ENCODE measurements around the gene PHLDB1.

Gene PHLDB1

DNA sequence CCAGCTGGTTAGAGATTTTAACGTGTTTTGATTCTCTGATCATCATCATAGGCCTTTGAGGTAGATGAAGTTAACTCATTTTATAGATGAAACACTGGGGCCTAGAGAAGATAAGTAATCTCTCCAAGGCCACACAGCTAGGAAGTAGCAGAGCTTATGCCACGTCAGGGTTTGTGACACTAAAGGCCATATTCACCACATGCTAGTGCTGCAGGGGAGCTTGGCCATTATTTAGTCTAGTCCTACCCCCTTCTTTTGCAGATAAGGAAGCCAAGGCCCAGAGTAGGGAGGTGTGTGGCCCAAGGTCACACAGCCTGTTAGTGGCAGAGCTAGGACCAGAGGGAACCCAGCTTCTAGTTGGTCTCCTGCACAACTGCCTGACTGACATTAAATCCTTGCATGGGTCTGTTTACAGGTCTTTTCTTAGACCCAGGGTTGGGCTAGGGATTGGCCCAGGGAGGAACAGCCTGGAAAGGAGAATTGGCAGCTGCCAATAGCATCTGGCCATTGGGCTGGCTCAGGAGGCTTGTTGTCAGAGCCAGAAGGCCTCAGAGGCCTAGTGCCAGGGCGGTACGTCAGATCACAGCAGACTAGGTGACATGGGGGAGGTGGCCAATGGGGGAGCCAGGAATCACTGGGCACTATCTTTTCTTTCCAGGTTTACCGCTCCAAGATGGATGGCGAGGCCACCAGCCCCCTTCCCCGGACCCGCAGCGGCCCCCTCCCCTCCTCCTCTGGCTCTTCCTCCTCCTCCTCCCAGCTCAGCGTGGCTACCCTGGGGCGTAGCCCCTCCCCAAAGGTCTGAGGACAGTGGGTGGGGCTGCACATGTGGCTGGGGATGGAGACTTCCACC is 36.0 kb downstream of the PHLDB1 start:
- TF ChIP-seq CTCF (IDR thresholded peaks at IDR 0.05; ENCODE audit: insufficient read depth, missing control alignments), result no peak
- FAIRE-seq (no peak), DNase-seq (ENCODE audit: insufficient read length, low spot score) (no peak)

- no peak for DNase-seq (ENCODE audit: insufficient read length, low spot score)
- no peak for TF ChIP-seq CTCF (IDR thresholded peaks at IDR 0.05; ENCODE audit: insufficient read depth, missing control alignments)
- no peak for FAIRE-seq
These were observed 36.6 kb downstream of the PHLDB1 start for GRCh38 chr11:118643995-118644345.

DNA sequence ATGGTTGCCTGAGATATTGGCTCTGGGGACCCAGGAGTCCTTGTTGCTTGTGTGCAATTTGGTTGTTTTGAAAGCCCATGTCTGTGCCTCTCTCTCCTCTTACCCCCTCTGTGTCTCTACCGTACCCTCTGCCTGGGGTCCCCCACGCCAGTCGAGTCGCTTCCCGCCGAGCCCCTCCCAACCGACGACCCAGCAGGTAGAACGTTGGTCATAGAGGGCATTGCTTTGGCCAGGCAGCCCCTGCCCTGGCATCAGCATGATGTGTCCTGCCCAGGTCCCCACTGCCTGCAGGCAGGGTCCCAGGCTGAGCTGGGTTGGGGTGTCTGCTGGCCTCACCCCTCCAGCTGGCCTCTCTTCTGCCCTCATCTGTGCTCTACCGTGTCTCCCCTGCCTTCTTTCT is 37.1 kb downstream of the PHLDB1 start:
- FAIRE-seq, result no peak
- TF ChIP-seq CTCF (IDR thresholded peaks at IDR 0.05; ENCODE audit: insufficient read depth, missing control alignments), result no peak
- DNase-seq (ENCODE audit: insufficient read length, low spot score), result no peak

GRCh38 chr11:118645066-118645715 is 37.8 kb downstream of the PHLDB1 start:
- FAIRE-seq, result no peak
- TF ChIP-seq CTCF (IDR thresholded peaks at IDR 0.05; ENCODE audit: insufficient read depth, missing control alignments), result no peak
- DNase-seq (ENCODE audit: insufficient read length, low spot score), result no peak

DNA sequence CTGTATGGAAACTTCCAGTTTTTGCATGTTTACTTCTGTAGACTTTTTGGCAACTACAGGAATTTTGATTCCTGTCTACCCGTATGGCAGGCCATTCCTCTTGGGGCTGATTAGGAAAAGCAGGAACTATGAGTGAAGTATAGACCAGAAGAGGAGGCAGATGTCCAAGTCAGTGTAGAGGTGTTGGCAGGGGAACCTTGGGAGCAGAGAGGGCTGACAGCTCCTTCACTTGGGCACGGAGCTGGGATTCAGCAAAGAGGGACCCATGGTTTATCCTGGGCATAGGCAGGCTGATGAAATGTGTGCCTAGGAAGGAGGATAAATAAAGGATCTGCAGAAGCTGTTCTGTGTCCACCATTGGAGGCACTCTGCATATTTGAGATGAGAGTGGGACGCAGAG is 39.0 kb downstream of the PHLDB1 start:
- DNase-seq (ENCODE audit: insufficient read length, low spot score) (no peak), FAIRE-seq (no peak)
- no peak for TF ChIP-seq CTCF (IDR thresholded peaks at IDR 0.05; ENCODE audit: insufficient read depth, missing control alignments)

DNA sequence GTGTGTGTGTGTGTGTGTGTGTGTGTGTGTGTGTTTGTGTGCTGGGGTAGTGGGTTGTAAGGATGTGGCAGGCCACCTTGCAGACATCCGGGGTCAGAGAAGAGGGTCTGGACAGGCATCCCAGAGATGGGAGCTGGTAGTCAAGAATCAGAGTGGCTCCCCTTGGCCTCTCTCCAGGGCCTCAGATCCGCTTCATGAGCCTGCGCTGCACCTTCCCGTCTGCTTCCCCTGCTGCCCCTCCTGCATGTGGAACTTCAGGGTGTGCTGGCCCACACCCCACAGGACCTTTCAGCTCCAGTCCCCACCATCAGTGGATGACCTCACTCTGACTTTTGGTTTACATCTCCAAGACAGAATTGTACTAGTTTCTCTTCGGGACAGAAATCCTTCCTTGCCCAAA is 40.9 kb downstream of the PHLDB1 start:
- TF ChIP-seq CTCF (IDR thresholded peaks at IDR 0.05; ENCODE audit: insufficient read depth, missing control alignments), result no peak
- FAIRE-seq, result no peak
- DNase-seq (ENCODE audit: insufficient read length, low spot score), result no peak

GRCh38 chr11:118649941-118650340 is 42.5 kb downstream of the PHLDB1 start:
- TF ChIP-seq CTCF (IDR thresholded peaks at IDR 0.05; ENCODE audit: insufficient read depth, missing control alignments), result no peak
- FAIRE-seq (no peak), DNase-seq (ENCODE audit: insufficient read length, low spot score) (no peak)
